GM12874 (cell line): ENCODE data around the gene ITM2C.

Source experiments
- CTCF ChIP-seq: IDR thresholded peaks from 2 replicates; pipeline ENCODE4 v1.5.1; 2011; ENCODE audit warnings: low read depth, mild to moderate bottlenecking, control low read depth, low read length, moderate library complexity; ENCODE audit not compliant: insufficient read depth

ITM2C gene

GRCh38 chr2:230908595-230909191 is 44.0 kb downstream of the ITM2C start:
- no peak for TF ChIP-seq CTCF

DNA sequence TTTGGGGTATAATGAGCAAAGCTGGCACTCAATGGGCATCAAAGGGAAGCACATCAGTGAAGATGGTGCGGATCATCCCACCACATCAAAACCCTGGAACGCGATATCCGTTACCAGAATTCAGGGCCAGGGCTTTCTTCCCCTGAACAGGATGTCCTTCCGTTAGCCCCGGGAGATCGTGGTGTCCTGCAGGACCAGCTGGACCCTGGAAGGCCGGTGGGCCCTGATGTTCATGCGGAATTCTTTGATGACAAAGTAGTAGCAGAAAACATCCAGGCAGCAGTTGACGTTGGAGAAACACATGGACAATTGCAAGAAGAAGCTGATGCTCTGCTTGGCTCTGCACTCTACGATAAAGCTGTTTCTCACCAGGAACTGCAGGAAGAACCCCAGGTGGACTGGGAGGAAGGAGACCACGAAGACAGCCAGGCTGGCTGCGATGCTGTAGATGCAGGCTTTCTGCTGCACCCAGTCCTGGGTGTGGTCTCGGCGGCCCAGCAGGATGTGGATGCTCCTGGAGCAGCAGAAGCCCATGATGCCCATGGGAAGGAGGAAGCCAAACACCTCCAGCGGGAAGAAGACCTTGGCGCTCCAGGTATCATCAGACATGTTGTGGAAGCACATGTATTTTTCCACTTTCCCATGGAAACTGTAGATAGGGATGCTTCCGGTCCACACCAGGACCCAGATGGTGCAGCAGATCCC is 45.3 kb downstream of the ITM2C start:
- no peak for TF ChIP-seq CTCF

DNA sequence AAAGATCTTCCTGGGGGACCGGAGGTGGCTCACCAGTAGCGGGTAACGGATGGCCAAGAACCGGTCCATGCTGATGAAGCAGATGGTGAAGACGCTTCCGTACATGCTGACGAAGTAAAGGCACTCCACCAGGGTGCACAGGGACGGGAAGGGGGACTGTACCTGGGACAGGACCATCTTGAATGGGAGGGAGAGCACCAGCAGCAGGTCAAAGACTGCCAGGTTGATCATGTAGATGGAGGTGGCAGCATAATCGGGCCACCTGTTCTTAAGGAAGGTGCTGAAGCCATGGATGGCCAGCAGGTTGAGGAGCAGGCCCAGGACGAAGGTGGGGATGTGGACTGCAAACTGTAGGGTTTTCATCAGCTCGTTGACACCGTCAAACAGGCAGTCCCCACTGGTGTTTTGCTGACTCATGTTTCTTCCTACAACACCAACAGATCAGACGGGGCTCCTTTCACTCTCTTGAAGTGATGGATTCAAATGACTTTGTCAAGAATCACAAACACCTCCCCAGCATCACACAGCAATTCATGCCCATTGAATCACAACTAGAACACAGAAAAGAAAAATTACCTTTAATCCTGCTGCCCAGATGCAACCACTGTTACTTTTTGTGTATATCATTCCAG is 45.9 kb downstream of the ITM2C start:
- TF ChIP-seq CTCF = no peak

- no peak for TF ChIP-seq CTCF
Observed at GRCh38 chr2:230912046-230912445, 47.3 kb downstream of the ITM2C start.

DNA sequence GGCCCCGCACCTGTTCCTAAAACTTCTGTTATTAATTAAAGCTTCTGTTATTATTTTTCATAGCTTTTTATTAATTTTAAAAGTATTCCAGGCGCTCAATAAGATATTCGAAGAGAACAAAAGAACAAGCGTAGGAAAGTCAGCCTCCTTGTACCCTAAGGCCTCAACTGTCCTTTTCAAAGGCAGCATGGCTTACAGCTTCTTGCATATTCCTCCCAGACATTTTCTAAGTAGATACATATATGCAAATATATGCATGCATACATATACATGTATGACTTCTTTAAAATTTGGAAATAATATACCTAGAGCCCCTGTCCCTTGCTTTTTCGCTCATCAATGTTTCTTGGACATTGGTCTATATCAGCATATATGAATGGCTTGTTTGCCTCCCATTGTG is 48.0 kb downstream of the ITM2C start:
- no peak for TF ChIP-seq CTCF

DNA sequence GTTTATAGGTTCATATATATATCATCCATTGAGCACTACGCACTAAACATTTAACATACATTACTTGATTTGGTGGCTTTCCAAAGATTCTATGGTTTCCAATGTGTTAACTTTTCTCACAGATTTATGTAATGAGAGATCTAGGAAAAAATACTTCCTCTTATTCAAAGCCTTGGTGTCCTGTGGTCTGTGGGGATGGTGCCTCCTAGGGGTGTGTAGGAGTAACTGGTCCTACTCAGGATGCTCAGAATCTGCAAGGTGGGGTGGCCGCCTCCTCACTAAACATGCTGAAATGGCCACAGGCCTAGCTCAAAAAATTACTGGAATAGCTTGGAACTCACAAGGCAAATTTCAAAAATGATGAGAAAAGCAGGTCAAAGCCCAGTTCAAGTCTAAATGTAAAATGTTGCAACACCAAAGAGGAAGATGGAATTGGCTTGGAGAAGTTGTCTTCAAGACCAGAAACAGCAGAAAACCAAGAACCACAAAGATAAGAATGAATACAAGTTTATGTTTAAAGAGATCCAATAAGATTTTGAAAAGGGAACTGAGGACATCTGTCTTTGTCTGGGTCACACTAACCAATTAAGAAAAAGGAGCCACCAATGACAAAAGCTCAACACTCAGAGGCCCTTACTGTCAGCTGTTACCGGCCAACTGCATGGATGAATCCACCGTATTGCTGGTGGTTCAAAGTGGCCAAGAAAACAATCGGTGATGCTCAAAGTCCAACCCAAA is 48.8 kb downstream of the ITM2C start:
- peak; percentile 67 for TF ChIP-seq CTCF

GRCh38 chr2:230914886-230915285 is 50.1 kb downstream of the ITM2C start:
- no peak for TF ChIP-seq CTCF
